GM21619 (cell line): ENCODE measurements around the gene TBX1.

Experiments used
- ATAC-seq: cut with Tn5 transposase; IDR thresholded peaks from one replicate; pipeline ENCODE4 v1.9.1; 2021; ENCODE audit not compliant: unreplicated experiment

The TBX1 gene

GRCh38 chr22:19810381-19811201, 50.0 kb downstream of the TBX1 start:
- no peak for ATAC-seq

GRCh38 chr22:19811211-19811621, 50.6 kb downstream of the TBX1 start:
- no peak for ATAC-seq

DNA sequence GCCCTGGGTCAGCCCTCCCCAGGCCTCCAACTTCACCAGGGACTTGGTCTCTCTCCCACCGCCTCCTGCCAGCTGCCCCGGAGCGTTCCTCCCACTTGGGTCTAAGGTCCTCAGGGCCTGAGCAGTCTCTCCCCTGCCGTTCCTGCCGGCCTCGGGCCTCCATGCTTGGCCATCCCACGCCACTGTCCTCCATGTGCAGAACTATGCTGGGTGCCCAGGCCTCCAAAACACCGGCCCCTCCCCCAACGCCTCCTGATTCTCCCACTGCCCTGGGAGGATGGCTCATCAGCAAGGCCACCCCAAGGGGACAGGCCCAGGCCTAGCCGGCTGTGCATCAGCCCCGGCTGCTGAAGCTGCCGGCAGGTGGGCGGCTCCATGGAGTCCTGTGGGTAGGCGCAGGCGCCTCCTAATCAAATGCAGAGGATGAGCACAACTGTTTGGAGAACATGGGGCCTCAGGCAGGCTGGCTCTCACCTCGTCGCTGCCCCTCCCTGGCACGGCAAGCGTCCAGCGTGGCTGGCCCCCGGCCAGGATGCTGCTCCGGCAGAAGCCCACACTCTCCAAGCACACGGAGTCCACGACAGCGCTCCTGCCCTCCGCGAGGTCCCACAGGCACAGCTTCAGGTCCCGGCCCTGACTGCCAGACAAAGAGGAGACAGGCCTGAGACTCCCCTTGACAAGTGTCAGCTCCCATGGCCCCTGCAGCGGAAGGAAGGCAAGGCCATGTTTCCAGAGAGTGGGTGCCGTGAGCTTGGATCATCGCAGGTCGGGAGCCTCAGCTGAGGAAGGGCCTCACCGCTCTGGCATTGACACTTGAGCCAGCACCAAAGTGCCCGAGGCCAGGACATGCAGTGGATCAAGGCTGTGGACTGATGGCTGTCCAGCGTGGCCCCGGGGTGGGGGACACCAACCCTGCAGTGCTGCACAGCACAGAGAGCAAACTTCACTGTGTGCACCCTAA, 51.5 kb downstream of the TBX1 start:
- ATAC-seq: no peak

DNA sequence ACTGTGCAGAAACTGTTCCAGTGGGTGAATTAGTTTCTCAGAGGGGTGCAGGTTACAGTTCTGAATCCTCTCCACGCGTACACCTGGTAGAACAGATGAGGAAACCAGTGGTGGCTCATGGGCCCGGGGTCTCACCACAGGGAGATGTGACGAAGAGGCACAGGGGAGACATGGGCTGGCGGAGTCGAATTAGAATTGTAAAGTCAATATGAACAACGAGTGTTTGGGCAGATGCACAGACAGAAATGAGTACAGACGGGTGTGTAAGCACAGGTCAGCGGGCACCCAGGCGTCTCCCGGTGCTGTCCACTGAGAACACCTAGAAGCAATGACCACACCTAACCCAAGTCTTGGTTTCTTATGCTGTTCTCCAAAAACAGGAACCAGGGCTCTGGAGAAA, 52.3 kb downstream of the TBX1 start:
- no peak for ATAC-seq

DNA sequence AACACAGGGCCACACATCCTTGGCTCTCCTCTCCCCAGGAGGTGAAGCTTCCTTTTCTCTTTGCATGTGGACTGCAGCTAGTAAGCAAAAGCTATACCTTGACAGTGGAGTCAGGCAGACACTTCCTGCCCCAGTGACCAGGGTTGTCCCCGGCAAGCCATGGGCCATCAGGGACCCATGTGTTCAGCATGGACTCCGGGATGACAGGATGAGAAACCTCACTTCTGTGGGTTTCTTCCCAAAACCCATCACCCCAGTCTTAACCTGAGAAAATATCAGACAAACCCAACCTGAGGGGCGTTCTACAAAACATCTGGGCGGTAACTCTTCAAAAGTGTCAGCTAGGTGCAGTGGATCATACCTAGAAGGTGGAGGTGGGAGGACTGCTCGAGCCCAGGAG, 53.9 kb downstream of the TBX1 start:
- ATAC-seq: no peak

DNA sequence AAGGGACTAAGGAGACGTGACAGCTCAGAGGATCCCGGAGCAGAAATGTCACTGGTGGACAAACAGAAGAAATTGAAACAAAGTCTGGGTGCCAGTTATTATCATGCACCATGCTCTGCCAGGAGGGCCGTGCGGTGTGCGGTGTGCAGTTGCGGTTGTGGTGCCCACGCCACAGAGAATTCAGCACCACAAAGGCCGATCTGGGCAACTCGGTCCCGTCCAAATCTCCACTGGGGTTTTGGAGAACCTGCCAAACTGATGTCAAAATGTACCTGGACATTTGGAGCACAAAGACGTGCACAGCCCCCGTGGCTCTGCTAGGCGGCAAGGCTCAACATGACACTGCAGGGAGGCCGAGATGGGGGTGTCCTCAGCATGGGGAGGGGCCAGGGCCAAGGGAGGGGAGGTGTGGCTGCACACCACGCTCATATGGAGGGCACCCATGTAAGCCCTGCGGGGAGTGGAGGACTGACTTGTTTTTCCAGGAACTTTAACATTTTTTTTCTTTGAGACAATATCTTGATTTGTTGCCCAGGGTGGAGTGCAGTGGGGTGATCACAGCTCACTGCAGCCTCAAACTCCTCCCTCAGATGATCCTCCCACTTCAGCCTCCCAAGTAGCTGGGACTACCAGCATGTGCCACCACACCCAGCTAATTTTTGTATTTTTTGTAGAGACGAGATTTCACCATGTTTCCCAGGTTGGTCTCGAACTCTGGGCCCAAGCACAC, 54.7 kb downstream of the TBX1 start:
- no peak for ATAC-seq

DNA sequence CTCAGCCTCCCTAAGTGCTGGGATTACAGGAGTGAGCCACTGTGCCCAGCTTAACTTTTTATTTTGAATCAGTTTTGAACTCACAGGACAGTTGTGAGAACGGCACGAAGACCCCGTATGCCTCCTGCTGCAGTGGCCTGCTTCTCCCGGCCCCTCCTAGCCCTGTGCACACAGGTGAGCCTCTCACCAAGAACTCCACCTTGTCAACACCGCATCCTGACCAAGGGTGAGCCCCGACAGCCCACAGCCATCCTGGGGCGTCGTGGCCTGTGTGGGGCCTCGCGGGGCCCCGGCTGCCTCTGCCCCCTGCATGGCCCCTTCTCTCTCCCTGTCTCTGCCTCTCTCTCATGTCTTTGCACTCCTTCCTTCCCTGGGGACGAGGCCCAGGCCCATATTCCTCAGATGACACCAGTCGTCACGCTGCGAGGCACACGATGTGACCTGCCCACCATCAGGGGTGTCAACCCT, 55.3 kb downstream of the TBX1 start:
- ATAC-seq: no peak

- no peak for ATAC-seq
These were observed 56.0 kb downstream of the TBX1 start for GRCh38 chr22:19816372-19817119.
